Daoy (cell line): ENCODE results near the gene ZDHHC5. TPM values are rescaled to one million over a fixed set of nuclear protein-coding genes. Genes with fewer than 3 reads are reported as not detected.

Experiments used
- DNase-seq: peaks from one replicate; pipeline ENCODE4 v3.0.0-alpha.2; 2015; ENCODE audit warnings: low read depth
- total RNA-seq: library from RNA; depleted of rRNA; stranded (reverse); fragments of >200 nt; shearing (Covaris generic); gene quantifications from 2 replicates; pipeline ENCODE4 v1.2.3, GENCODE V29; 2014; rRNA removed

The ZDHHC5 gene
- total RNA-seq: 27.7 and 28.0 TPM in 2 replicates

GRCh38 chr11:57667736-57668433 lies at the start of gene ZDHHC5:
TSS of gene ZDHHC5 (plus strand) at chr11:57668114. CDS start at chr11:57673091, 4,977 bp downstream.
- DNase-seq: peak; percentile 100

GRCh38 chr11:57618438-57618837 lies 49.5 kb upstream of the ZDHHC5 start:
- DNase-seq: no peak

- DNase-seq: no peak
Measured at GRCh38 chr11:57619331-57619730, 48.6 kb upstream of the ZDHHC5 start.

GRCh38 chr11:57620467-57620866 lies 47.4 kb upstream of the ZDHHC5 start:
- no peak for DNase-seq

GRCh38 chr11:57622263-57622662 lies 45.7 kb upstream of the ZDHHC5 start:
- DNase-seq: no peak

- DNase-seq: no peak
Measured at GRCh38 chr11:57624864-57625263, 43.0 kb upstream of the ZDHHC5 start.

GRCh38 chr11:57626895-57627294 lies 41.0 kb upstream of the ZDHHC5 start:
- no peak for DNase-seq

- DNase-seq: no peak
Measured at GRCh38 chr11:57630171-57630570, 37.7 kb upstream of the ZDHHC5 start.

GRCh38 chr11:57632116-57632515 lies 35.8 kb upstream of the ZDHHC5 start:
- DNase-seq: no peak

- DNase-seq: no peak
Measured at GRCh38 chr11:57633394-57634070, 34.4 kb upstream of the ZDHHC5 start.

- DNase-seq: no peak
Measured at GRCh38 chr11:57634311-57634710, 33.6 kb upstream of the ZDHHC5 start.

GRCh38 chr11:57635246-57635645 lies 32.7 kb upstream of the ZDHHC5 start:
- no peak for DNase-seq

- no peak for DNase-seq
Measured at GRCh38 chr11:57637626-57638004, 30.3 kb upstream of the ZDHHC5 start.

GRCh38 chr11:57638005-57638781 lies 29.7 kb upstream of the ZDHHC5 start:
- peak; percentile 91 for DNase-seq

- no peak for DNase-seq
Measured at GRCh38 chr11:57638811-57639320, 29.0 kb upstream of the ZDHHC5 start.

- DNase-seq: peak; percentile 44
Measured at GRCh38 chr11:57639321-57640067, 28.4 kb upstream of the ZDHHC5 start.

- DNase-seq: no peak
Measured at GRCh38 chr11:57640068-57640800, 27.7 kb upstream of the ZDHHC5 start.

GRCh38 chr11:57641011-57641807 lies 26.7 kb upstream of the ZDHHC5 start:
- peak; percentile 36 for DNase-seq

GRCh38 chr11:57643802-57644201 lies 24.1 kb upstream of the ZDHHC5 start:
- no peak for DNase-seq
